Measurements from ENCODE around the gene SLC44A2.

SLC44A2 gene

GRCh38 chr19:10625003-10625761, at the start of gene SLC44A2:
SLC44A2 (plus strand) TSS chr19:10625553; CDS start chr19:10625634, 81 bp downstream.
- peak in 2 of 3 experiments; percentile 80 to 84 for DNase-seq

- no peak for DNase-seq
Observed at GRCh38 chr19:10577951-10578350, 47.4 kb upstream of the SLC44A2 start.

- DNase-seq = peak; percentile 74 to 91 (median 77)
Observed at GRCh38 chr19:10580979-10581631, 44.2 kb upstream of the SLC44A2 start.

GRCh38 chr19:10582091-10582490, 43.3 kb upstream of the SLC44A2 start:
- DNase-seq = no peak

GRCh38 chr19:10583036-10583776, 42.1 kb upstream of the SLC44A2 start:
- no peak for DNase-seq

- no peak for DNase-seq
Observed at GRCh38 chr19:10586396-10586795, 39.0 kb upstream of the SLC44A2 start.

GRCh38 chr19:10587022-10587838, 38.1 kb upstream of the SLC44A2 start, which contains the start of gene AP1M2:
AP1M2 (minus strand) TSS chr19:10587312; CDS start chr19:10587231, 81 bp downstream.
- DNase-seq = peak; percentile 41 to 81 (median 65)

GRCh38 chr19:10587839-10588150, 37.6 kb upstream of the SLC44A2 start:
- no peak for DNase-seq

GRCh38 chr19:10593148-10593547, 32.2 kb upstream of the SLC44A2 start:
- no peak for DNase-seq

GRCh38 chr19:10593820-10594637, 31.3 kb upstream of the SLC44A2 start:
- no peak for DNase-seq

GRCh38 chr19:10600149-10600548, 25.2 kb upstream of the SLC44A2 start:
- DNase-seq = no peak

- no peak for DNase-seq
Observed at GRCh38 chr19:10601999-10602329, 23.4 kb upstream of the SLC44A2 start.

- DNase-seq = peak; percentile 56 to 81 (median 76)
Observed at GRCh38 chr19:10602330-10603083, 22.8 kb upstream of the SLC44A2 start.

- no peak for DNase-seq
Observed at GRCh38 chr19:10603084-10603872, 22.1 kb upstream of the SLC44A2 start.

- DNase-seq = peak in 1 of 3 experiments; percentile 36
Observed at GRCh38 chr19:10603873-10604459, 21.4 kb upstream of the SLC44A2 start.

GRCh38 chr19:10604460-10604980, 20.8 kb upstream of the SLC44A2 start:
- no peak for DNase-seq

- no peak for DNase-seq
Observed at GRCh38 chr19:10611907-10612306, 13.4 kb upstream of the SLC44A2 start.

- no peak for DNase-seq
Observed at GRCh38 chr19:10612499-10613119, 12.7 kb upstream of the SLC44A2 start.

- DNase-seq = no peak
Observed at GRCh38 chr19:10615429-10616023, 9.8 kb upstream of the SLC44A2 start.

Measured in NCI-H1417 (cell line).